Measurements from ENCODE around the gene ATXN2.
"Not testable (repeated sequence)": the region's sequence is repeated elsewhere in the genome, so short reads cannot be mapped to it uniquely, and the experiment has no call there.

GRCh38 chr12:111560844-111561243 lies 38.3 kb downstream of the ATXN2 start:
- TF ChIP-seq MED1 (CRISPR knock-in tag; IDR thresholded peaks at IDR 0.05; ENCODE audit: borderline replicate concordance); YBX1 (IDR thresholded peaks at IDR 0.05); EZH2 (IDR thresholded peaks at IDR 0.05; ENCODE audit: borderline replicate concordance, low read depth, low read length); MBD1 (CRISPR knock-in tag; IDR thresholded peaks at IDR 0.05); CREB1 (IDR thresholded peaks at IDR 0.05); CREB1 (CRISPR knock-in tag; IDR thresholded peaks at IDR 0.05); HDAC3 (IDR thresholded peaks at IDR 0.05; ENCODE audit: borderline replicate concordance, partially characterized antibody); CTCF (IDR thresholded peaks at IDR 0.05 in 2 of 3, conservative IDR thresholded peaks at IDR 0.05 in 1 of 3; ENCODE audit: insufficient read depth in 2 of 3, low read depth in 1 of 3, low read length in 3 of 3); MXI1 (IDR thresholded peaks at IDR 0.05; ENCODE audit: low read depth, low read length); ZNF77 (CRISPR knock-in tag; IDR thresholded peaks at IDR 0.05); KLF16 (IDR thresholded peaks at IDR 0.05); SETDB1 (IDR thresholded peaks at IDR 0.05; ENCODE audit: low read length); HMGXB4 (CRISPR knock-in tag; IDR thresholded peaks at IDR 0.05): not testable (repeated sequence)

All from K562 (cell line).